ENCODE results near the gene SVOP. TPM values are rescaled to one million over a fixed set of nuclear protein-coding genes. Genes with fewer than 3 reads are reported as not detected.
A peak's percentile ranks its signal among the peaks of the same experiment; 100 is the strongest.
"Not testable (repeated sequence)": the region's sequence is repeated elsewhere in the genome, so short reads cannot be mapped to it uniquely, and the experiment has no call there.

The SVOP gene
- total and polyA plus RNA-seq, 7 donors: 0.23 to 1.1 (median 0.68) TPM; not detected in 2

- Histone ChIP-seq H3K36me3 (peaks cover 0 to 18% (median 5%) of the 10 kb centered on the region in 4 donors), H3K4me3 (peak overlapping the region; percentile 74 to 99 (median 96)), H3K27me3 (no peaks in the 10 kb centered on the region), H3K4me1 (peaks cover 0 to 19% (median 15%) of the 10 kb centered on the region in 4 donors), H3K9me3 (no peaks in the 10 kb centered on the region), H3K27ac (peak overlapping the region; percentile 14 to 88 (median 86))
- DNase-seq: no peak
- TF ChIP-seq CTCF (IDR thresholded peaks at IDR 0.05) (no peak), EP300 (IDR thresholded peaks at IDR 0.05) (no peak), POLR2AphosphoS5 (IDR thresholded peaks at IDR 0.05) (no peak), POLR2A (IDR thresholded peaks at IDR 0.05) (no peak)
- WGBS, 2 donors: 4 to 12% methylated on average over 9 of the region's 9 CpGs
- intact Hi-C loops (cut with DNase I): loop anchor here (2.0 to 5.0 kb wide), 3 partner anchors 39 to 491 kb away; partner anchors contain the start of genes ALKBH2, ISCU and SART3
Observed at GRCh38 chr12:109053382-109054123, 32.7 kb upstream of the SVOP start.

GRCh38 chr12:109052414-109053323 lies 31.8 kb upstream of the SVOP start, which contains the start of gene USP30:
Gene USP30, plus strand, starts transcription at chr12:109052576. Its CDS starts 103 bp downstream, at chr12:109052679.
- no peak for TF ChIP-seq POLR2A (IDR thresholded peaks at IDR 0.05)
- TF ChIP-seq POLR2AphosphoS5 (IDR thresholded peaks at IDR 0.05): peak in 3 of 4 donors; percentile 56 to 76 (median 63)
- DNase-seq: peak; percentile 93
- intact Hi-C loops (cut with DNase I): loop anchor here (2.0 to 5.0 kb wide), 3 partner anchors 40 to 490 kb away; partner anchors contain the start of genes ALKBH2, ISCU and SART3
- peak within 1 kb of the TSS; percentile 86 to 88 (median 86) for H3K27ac ChIP-seq
- H3K27me3 ChIP-seq: no peaks in the 10 kb centered on the region
- no peaks in the 10 kb centered on the region for H3K9me3 ChIP-seq
- H3K4me3 ChIP-seq: peak within 1 kb of the TSS; percentile 74 to 99 (median 96)
- 0 to 1% methylated on average over 61 of the region's 61 CpGs for WGBS, 2 donors
- peaks cover 0 to 19% (median 15%) of the 10 kb centered on the region in 4 donors for H3K4me1 ChIP-seq
- H3K36me3 ChIP-seq: peaks cover 0 to 9% (median under 1%) of the 10 kb centered on the region in 4 donors

GRCh38 chr12:109052097-109052413 lies 31.2 kb upstream of the SVOP start:
- WGBS, 2 donors: 5 to 9% methylated on average over 6 of the region's 6 CpGs
- H3K4me1 ChIP-seq: peaks cover 0 to 19% (median 15%) of the 10 kb centered on the region in 4 donors
- peaks cover 0 to 3% (median 0%) of the 10 kb centered on the region in 4 donors for H3K36me3 ChIP-seq
- peak overlapping the region; percentile 86 to 88 (median 86) for H3K27ac ChIP-seq
- H3K4me3 ChIP-seq: peak overlapping the region; percentile 74 to 99 (median 96)
- no peak for DNase-seq
- no peaks in the 10 kb centered on the region for H3K9me3 ChIP-seq
- H3K27me3 ChIP-seq: no peaks in the 10 kb centered on the region
- intact Hi-C loops (cut with DNase I): loop anchor here (2.0 to 5.0 kb wide), 3 partner anchors 41 to 490 kb away; partner anchors contain the start of genes ALKBH2, ISCU and SART3
- TF ChIP-seq POLR2AphosphoS5 (IDR thresholded peaks at IDR 0.05): no peak
- TF ChIP-seq EP300 (IDR thresholded peaks at IDR 0.05): no peak

GRCh38 chr12:109049794-109050193 lies 28.9 kb upstream of the SVOP start:
- not testable (repeated sequence) for H3K27ac ChIP-seq, H3K4me3 ChIP-seq, H3K27me3 ChIP-seq, DNase-seq, H3K36me3 ChIP-seq, H3K9me3 ChIP-seq
- intact Hi-C loops (cut with DNase I): loop anchor here (5.0 kb wide), 2 partner anchors 97 to 487 kb away; partner anchors contain the start of genes ISCU and SART3
- WGBS, 2 donors: 42 to 74% methylated on average over 8 of the region's 8 CpGs
- peaks cover 0 to 19% (median 15%) of the 10 kb centered on the region in 4 donors for H3K4me1 ChIP-seq

- intact Hi-C loops (cut with DNase I); H3K4me3 ChIP-seq; H3K27me3 ChIP-seq; H3K9me3 ChIP-seq; H3K27ac ChIP-seq; H3K36me3 ChIP-seq; DNase-seq: not testable (repeated sequence)
- H3K4me1 ChIP-seq: peaks cover 0 to 13% (median 9%) of the 10 kb centered on the region in 4 donors
- WGBS, 2 donors: 38 to 78% methylated on average over 3 of the region's 3 CpGs
Observed at GRCh38 chr12:109048706-109049105, 27.8 kb upstream of the SVOP start.

- Histone ChIP-seq H3K4me3 (no peak overlapping the region), H3K36me3 (no peaks in the 10 kb centered on the region), H3K27me3 (peaks cover 0 to 3% (median 0%) of the 10 kb centered on the region in 3 donors), H3K27ac (no peak overlapping the region), H3K4me1 (peaks cover 0 to 4% (median 2%) of the 10 kb centered on the region in 4 donors), H3K9me3 (no peaks in the 10 kb centered on the region)
- no peak for DNase-seq
- 79 to 83% methylated on average over 8 of the region's 8 CpGs for WGBS, 2 donors
- TF ChIP-seq CTCF (IDR thresholded peaks at IDR 0.05) (no peak), POLR2A (IDR thresholded peaks at IDR 0.05) (no peak), EP300 (IDR thresholded peaks at IDR 0.05) (no peak), POLR2AphosphoS5 (IDR thresholded peaks at IDR 0.05) (no peak)
- intact Hi-C loops (cut with DNase I): no loop called here
Observed at GRCh38 chr12:109047081-109047805, 26.4 kb upstream of the SVOP start.
